HG03460 (cell line): ENCODE data around the gene PPAN.

Experiments used
- ATAC-seq: cut with Tn5 transposase; IDR thresholded peaks from one replicate; pipeline ENCODE4 v1.9.1; 2021; ENCODE audit not compliant: unreplicated experiment

PPAN gene

GRCh38 chr19:10112895-10113591, 6.9 kb downstream of the PPAN start:
- ATAC-seq, result no peak

- ATAC-seq, result no peak
Observed at GRCh38 chr19:10113592-10113963, 7.4 kb downstream of the PPAN start.

- no peak for ATAC-seq
Observed at GRCh38 chr19:10113964-10114650, 7.9 kb downstream of the PPAN start.

GRCh38 chr19:10114651-10115391, 8.7 kb downstream of the PPAN start:
- ATAC-seq, result no peak

- no peak for ATAC-seq
Observed at GRCh38 chr19:10115392-10116084, 9.4 kb downstream of the PPAN start.

- ATAC-seq, result no peak
Observed at GRCh38 chr19:10116085-10116865, 10.1 kb downstream of the PPAN start.

GRCh38 chr19:10116866-10117616, 10.9 kb downstream of the PPAN start:
- no peak for ATAC-seq

GRCh38 chr19:10118960-10119359, 12.8 kb downstream of the PPAN start:
- no peak for ATAC-seq

- ATAC-seq, result no peak
Observed at GRCh38 chr19:10120538-10121189, 14.5 kb downstream of the PPAN start.

- ATAC-seq, result no peak
Observed at GRCh38 chr19:10122045-10122444, 15.9 kb downstream of the PPAN start.

GRCh38 chr19:10124429-10124828, 18.3 kb downstream of the PPAN start:
- ATAC-seq, result no peak

GRCh38 chr19:10126213-10126639, 20.1 kb downstream of the PPAN start:
- ATAC-seq, result no peak

GRCh38 chr19:10132905-10133304, 26.7 kb downstream of the PPAN start:
- no peak for ATAC-seq

- ATAC-seq, result no peak
Observed at GRCh38 chr19:10133596-10133995, 27.4 kb downstream of the PPAN start.

GRCh38 chr19:10134040-10134439, 27.9 kb downstream of the PPAN start:
- ATAC-seq, result no peak

GRCh38 chr19:10135551-10136334, 29.6 kb downstream of the PPAN start:
- ATAC-seq, result no peak

GRCh38 chr19:10136936-10137335, 30.8 kb downstream of the PPAN start:
- no peak for ATAC-seq
